Measurements from ENCODE around the gene VPS18. TPM values are rescaled to one million over a fixed set of nuclear protein-coding genes. Genes with fewer than 3 reads are reported as not detected.

Gene VPS18
- total RNA-seq, 1 experiment from 2014 or later: 23.8 TPM

DNA sequence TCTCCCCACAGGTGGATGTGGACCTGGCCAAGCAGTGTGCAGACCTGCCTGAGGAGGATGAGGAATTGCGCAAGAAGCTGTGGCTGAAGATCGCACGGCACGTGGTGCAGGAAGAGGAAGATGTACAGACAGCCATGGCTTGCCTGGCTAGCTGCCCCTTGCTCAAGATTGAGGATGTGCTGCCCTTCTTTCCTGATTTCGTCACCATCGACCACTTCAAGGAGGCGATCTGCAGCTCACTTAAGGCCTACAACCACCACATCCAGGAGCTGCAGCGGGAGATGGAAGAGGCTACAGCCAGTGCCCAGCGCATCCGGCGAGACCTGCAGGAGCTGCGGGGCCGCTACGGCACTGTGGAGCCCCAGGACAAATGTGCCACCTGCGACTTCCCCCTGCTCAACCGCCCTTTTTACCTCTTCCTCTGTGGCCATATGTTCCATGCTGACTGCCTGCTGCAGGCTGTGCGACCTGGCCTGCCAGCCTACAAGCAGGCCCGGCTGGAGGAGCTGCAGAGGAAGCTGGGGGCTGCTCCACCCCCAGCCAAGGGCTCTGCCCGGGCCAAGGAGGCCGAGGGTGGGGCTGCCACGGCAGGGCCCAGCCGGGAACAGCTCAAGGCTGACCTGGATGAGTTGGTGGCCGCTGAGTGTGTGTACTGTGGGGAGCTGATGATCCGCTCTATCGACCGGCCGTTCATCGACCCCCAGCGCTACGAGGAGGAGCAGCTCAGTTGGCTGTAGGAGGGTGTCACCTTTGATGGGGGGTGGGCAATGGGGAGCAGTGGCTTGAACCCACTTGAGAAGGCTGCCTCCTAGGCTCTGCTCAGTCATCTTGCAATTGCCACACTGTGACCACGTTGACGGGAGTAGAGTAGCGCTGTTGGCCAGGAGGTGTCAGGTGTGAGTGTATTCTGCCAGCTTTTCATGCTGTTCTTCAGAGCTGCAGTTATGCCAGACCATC lies 8.6 kb downstream of the VPS18 start:
- Histone ChIP-seq H3K27me3 (replicated peaks; ENCODE audit: insufficient read depth, low read depth, low read length, poor library complexity) (no peaks in the 10 kb centered on the region), H3K4me1 (ENCODE audit: insufficient read depth, low read length, poor library complexity, severe bottlenecking) (peaks cover 16% of the 10 kb centered on the region), H3K4me3 (ENCODE audit: low read depth, low read length, poor library complexity, severe bottlenecking) (no peak overlapping the region), H3K9me3 (ENCODE audit: low read depth, low read length, poor library complexity, severe bottlenecking) (no peaks in the 10 kb centered on the region), H3K27ac (ENCODE audit: low read depth, low read length, poor library complexity, severe bottlenecking) (no peak overlapping the region), H3K36me3 (ENCODE audit: insufficient read depth, low read length, poor library complexity, severe bottlenecking) (peaks cover 25% of the 10 kb centered on the region)
- BruUV-seq (replicated peaks): no TSS peak
- POLR2A ChIA-PET (ENCODE audit: low non-redundant PET): no interaction called here
- no peak for DNase-seq (ENCODE audit: low spot score)
- CTCF ChIA-PET: interaction anchor here (0.6 to 2.9 kb wide), 7 partner anchors 8 to 686 kb away, joined by 3 to 12 read pairs (median 7); partner anchors contain the start of gene VPS18
- intact Hi-C loops (cut with micrococcal nuclease; ENCODE audit: unreplicated experiment): no loop called here
- TF ChIP-seq, protein P1, sequence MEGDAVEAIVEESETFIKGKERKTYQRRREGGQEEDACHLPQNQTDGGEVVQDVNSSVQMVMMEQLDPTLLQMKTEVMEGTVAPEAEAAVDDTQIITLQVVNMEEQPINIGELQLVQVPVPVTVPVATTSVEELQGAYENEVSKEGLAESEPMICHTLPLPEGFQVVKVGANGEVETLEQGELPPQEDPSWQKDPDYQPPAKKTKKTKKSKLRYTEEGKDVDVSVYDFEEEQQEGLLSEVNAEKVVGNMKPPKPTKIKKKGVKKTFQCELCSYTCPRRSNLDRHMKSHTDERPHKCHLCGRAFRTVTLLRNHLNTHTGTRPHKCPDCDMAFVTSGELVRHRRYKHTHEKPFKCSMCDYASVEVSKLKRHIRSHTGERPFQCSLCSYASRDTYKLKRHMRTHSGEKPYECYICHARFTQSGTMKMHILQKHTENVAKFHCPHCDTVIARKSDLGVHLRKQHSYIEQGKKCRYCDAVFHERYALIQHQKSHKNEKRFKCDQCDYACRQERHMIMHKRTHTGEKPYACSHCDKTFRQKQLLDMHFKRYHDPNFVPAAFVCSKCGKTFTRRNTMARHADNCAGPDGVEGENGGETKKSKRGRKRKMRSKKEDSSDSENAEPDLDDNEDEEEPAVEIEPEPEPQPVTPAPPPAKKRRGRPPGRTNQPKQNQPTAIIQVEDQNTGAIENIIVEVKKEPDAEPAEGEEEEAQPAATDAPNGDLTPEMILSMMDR (conservative IDR thresholded peaks at IDR 0.05; ENCODE audit: low read depth, low read length): no peak
- no peak for TF ChIP-seq EZH2 (IDR thresholded peaks at IDR 0.05; ENCODE audit: borderline replicate concordance, low read depth, low read length, poor library complexity, severe bottlenecking)

- Histone ChIP-seq H3K27me3 (replicated peaks; ENCODE audit: insufficient read depth, low read depth, low read length, poor library complexity) (no peaks in the 10 kb centered on the region), H3K4me3 (ENCODE audit: low read depth, low read length, poor library complexity, severe bottlenecking) (no peak overlapping the region), H3K27ac (ENCODE audit: low read depth, low read length, poor library complexity, severe bottlenecking) (no peak overlapping the region), H3K36me3 (ENCODE audit: insufficient read depth, low read length, poor library complexity, severe bottlenecking) (peaks cover 19% of the 10 kb centered on the region), H3K4me1 (ENCODE audit: insufficient read depth, low read length, poor library complexity, severe bottlenecking) (peaks cover 16% of the 10 kb centered on the region), H3K9me3 (ENCODE audit: low read depth, low read length, poor library complexity, severe bottlenecking) (no peaks in the 10 kb centered on the region)
- intact Hi-C loops (cut with micrococcal nuclease; ENCODE audit: unreplicated experiment): loop anchor here (1.0 to 5.0 kb wide), 3 partner anchors 118 to 428 kb away; partner anchors contain the start of genes NUSAP1 and OIP5
- no TSS peak for BruUV-seq (replicated peaks)
- ChIA-PET POLR2A (ENCODE audit: low non-redundant PET) (interaction anchor here (0.6 kb wide), 1 partner anchor 50 kb away, joined by 7 read pairs; no protein-coding TSS in a partner anchor), CTCF (interaction anchor here (0.6 to 2.9 kb wide), 10 partner anchors 10 to 428 kb away, joined by 3 to 13 read pairs (median 6); partner anchors contain the start of genes NUSAP1, OIP5 and VPS18)
- TF ChIP-seq, protein P1 (conservative IDR thresholded peaks at IDR 0.05; ENCODE audit: low read depth, low read length): no peak
- TF ChIP-seq EZH2 (IDR thresholded peaks at IDR 0.05; ENCODE audit: borderline replicate concordance, low read depth, low read length, poor library complexity, severe bottlenecking): no peak
- DNase-seq (ENCODE audit: low spot score): no peak
Observed at GRCh38 chr15:40904552-40905201, 10.4 kb downstream of the VPS18 start.

All from A673 (cell line).